Measurements from ENCODE around the gene BLOC1S4.

DNA sequence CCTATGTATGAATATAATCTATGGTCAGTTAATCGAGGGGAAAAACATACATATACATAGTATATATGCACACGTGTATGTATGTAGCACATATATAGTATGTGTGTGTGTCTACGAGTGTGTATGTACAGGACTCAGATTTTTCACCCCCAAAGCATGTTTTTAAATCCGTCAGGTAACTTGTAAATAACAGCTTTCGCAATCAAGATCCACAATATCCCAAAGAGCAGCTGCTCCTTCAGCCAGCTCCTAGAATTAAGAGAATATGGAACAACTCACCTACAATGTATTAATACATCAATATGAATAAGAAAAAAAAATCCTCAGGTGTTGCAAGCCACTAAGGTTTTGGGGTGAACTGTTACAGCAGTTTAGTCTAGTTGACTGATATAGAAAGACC is 9.8 kb upstream of the BLOC1S4 start:
- TF ChIP-seq GATA1 (IDR thresholded peaks at IDR 0.05; ENCODE audit: low read depth, low read length) = no peak
- TF ChIP-seq POLR2A (IDR thresholded peaks at IDR 0.05; ENCODE audit: low read length) = no peak
